GM18519 (cell line): ENCODE measurements around the gene C9orf43.

Experiments
- ATAC-seq: cut with Tn5 transposase; IDR thresholded peaks from one replicate; pipeline ENCODE4 v1.9.1; 2021; ENCODE audit warnings: mild to moderate bottlenecking, moderate library complexity; ENCODE audit not compliant: unreplicated experiment, low FRiP score

Gene C9orf43

DNA sequence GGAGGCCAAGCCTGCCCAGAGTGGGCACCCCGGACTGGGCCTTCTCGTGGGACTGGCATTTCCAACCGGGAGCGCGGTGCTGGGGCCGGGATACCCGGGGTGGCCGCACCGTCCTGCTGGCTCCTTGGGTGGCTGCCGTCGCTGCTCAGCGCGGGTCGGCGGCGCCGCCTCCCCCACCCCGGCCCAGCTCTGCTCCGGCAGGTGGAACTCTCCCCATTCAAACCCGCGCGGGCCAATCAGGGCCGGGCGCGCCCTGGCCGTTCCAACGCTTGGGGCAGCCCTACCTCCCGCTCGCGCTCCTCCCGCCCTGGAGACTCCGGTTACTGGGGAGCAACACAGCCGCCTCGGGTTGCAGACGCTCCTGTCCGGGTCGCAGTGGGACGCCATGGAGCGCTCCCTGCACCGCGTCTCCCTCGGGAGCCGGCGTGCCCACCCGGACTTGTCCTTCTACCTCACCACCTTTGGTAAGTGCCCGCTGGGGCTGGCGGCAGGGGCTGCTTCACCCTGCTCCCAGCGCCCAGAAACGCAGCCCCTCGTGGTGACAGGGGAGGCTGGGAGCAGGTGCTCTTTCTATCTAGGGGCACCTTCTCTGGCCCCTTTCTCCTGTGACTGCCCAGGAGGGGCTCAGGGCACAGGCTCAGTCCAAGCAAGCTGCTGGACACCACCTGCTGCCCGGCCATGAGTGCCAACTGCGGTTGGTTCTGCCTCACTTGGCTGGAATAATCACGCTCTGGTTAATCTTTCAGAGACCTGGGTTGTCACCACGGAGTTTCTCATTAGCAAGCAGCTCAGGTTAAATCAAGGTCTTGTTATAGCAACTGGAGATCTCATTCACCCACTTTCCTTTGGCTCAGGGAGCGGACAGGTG, 53.1 kb downstream of the C9orf43 start, which contains the start of gene RGS3:
TSS of gene RGS3 (plus strand) at position 310 of the 868 bp plus-strand sequence. CDS start at position 386, 76 bp downstream.
- ATAC-seq, result no peak

DNA sequence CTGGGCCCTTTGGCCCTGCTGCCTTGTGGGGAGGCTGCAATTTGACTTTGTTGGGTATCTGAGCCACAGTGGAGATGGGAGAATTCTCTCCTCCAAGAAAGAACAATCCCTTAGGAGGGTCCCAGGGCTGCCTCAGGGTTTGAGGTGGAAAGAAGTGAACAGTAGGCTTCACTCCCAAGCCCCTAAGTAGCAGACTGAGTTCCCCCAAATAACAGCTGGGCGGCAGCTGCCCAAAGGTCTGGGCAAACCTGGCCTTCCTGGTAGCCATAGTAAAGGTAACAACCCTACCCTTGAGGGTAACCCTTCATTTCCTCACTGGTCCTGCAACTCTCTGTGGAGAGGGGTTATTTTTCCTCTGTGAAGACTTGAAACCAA, 53.7 kb downstream of the C9orf43 start:
- ATAC-seq, result no peak

DNA sequence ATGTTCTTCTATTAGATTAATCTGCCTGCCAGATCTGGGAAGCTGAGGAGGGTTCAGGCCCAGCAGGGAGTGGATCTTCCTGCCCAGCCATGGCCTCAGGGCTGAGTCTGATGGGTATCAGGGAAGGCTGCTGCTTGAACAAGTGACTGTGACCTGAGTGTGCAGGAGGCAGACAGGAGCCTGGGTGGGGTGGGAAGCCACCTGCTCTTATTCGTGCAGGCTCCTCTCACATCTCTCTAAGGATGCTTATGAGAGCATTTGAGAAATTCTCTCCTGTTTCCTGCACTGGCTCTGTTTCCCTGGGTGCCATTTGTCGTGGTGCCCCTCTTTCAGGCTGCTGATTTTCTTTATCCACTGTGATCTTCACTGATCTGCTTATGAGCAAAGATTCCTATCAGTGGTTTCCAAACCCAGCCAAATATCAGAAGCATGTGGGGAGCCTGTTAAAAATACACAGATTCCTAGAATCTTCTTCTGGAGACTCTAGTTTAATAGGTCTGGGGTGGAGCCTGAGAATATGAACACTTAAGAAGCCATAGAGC, 55.1 kb downstream of the C9orf43 start:
- ATAC-seq, result no peak

DNA sequence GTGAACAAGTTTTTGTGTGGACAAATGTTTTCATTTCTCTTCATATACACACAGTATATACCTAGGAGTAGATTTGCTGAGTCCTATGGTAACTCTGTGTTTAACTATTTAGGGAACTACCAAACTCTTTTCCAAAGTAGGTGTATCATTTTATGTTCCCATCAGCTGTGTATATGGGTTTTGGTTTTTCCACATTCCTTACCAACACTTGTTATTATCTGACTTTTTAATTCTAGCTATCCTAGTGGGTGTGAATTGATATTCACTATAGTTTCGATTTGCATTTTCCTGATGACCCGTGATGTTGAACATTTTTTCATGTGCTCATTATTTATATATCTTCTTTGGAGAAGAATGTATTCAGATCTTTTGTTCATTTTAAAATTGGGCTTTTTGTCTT, 56.6 kb downstream of the C9orf43 start:
- no peak for ATAC-seq

DNA sequence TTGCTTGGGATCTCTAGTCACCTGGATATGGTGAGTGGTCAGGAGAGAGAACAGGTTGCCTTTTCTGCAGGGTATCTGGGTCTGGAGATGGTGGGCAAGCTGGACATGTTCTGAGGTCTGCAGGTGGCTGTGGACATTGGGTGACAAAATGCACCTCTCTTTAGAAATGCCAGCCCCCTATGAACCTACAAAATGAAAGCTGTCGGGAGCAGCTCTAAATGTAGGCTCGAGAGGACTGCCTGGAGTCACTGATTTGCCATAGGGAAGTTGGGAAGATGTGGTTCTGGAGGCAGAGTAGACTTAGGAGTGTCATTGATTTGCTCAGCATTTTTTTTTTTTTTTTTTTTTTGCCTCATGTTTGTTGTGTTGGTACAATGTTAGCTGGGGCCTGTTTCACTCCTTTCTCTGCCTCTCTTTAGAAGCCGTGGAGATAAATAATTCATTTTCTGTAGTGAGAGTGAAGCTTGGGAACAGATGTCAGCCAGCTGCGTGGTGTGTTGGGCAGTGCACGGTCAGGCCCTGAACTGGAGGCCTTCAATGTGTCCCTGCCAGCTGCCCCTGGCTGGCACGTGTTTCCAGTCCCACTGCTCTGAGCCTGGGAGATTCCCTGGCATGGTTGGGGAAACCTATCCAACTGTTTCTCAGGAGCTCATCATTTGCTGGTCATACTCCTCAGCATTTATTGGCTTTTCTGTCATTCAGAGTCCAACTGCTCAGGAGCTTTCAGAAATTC, 58.3 kb downstream of the C9orf43 start:
- no peak for ATAC-seq

DNA sequence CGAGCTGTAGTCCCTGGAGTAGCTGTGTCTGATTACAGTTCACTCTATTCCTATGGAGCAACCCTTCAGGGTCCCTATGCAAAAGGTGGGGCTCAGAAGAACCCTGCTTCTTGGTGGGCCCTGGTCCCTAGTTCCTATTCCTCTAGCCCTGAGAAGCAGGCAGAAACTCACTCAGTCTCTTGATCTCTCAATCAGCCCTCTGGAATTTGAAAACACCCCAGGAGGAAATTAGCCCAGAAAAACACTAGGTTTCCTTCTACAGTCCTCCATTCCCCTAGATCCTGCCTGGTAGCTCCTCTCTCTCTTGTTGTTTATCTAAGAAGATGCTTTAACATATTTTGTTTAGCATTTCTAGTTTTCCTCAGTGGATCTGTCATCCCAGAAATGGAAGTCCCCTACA, 60.6 kb downstream of the C9orf43 start:
- no peak for ATAC-seq

DNA sequence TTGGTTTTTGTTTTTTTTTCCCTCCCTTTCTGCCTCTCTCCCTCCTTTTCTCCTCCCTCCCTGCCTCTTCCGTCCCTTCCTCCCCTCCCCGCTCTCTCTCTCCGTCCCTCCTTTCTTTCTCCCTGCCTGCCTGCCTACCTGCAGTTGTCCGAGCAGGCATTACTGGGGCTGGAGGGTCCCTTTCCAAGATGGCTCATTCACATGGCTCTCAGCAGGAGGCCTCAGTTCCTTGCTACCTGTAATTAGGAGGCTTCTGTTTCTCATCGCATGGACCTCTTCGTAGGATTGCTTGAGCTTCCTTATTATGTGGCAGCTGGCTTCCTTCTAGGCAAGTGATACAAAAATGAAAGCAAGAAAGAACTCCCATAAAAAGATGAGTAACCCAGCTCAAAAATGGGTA, 61.0 kb downstream of the C9orf43 start:
- ATAC-seq, result no peak

DNA sequence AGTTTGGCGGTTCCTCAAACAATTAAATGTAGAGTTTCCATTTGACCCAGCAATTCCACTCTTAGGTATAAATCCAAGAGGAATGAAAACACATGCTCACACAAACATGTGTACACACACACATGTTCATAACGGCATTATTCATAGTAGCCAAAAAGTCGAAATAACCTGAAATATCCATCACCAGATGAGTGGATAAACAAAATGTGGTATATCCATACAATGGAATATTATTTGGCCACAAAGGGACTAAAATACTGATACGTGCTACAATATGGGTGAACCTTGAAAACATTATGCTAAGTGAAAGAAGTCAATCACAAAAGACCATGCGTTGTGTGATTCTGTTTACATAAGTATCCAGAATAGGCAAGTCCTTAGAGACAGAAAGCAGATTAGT, 61.7 kb downstream of the C9orf43 start:
- ATAC-seq, result no peak

DNA sequence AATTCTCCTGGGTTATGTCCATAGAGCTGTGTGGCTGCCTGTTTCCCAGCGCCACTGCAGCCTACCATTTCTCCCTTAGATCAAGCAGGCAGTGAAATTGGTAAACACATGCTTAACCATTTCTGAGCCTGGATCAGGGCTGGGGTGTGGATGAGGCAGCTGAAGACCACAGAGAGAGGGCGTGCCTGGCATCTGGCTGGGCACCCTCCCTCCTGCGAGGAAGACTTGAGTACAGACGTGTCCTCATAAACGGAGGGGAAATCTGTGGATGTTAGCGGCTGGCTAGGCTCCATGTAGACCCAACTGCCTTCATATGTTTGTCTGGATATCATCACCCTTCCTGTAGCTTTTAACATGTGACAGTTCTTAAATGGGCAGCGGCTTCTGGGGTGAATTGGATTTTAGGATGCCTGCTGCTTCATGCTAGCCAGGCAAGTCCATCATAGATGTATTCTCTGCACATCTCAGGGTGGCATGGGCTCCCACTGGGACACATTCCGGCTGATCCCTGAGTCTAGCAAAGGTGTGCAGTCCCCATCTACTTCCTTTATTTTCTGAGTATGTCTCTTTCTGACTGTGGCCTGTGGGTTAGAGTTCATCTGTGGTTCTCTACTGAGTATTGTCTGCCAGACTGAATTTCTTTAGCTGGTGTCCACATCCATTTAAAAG, 63.9 kb downstream of the C9orf43 start:
- no peak for ATAC-seq

DNA sequence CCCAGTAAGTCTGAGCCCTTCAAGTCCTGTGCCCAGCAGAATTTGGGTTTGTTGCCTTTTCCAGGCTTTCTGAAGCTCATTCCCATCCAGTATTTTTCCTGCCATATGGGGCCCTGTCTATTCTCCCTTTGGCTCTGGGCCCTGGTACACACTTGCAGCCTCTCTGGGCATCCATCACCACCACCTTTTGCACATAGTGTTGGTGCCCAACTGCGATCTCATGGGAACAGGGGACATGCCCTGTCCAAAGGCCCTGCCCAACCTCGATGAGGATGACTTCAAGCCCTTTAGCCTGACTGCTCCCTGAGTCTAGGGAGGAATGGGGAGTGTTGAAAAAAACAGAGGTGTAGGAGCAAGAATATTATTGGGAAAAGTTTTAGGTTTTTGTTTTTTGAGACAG, 64.5 kb downstream of the C9orf43 start:
- no peak for ATAC-seq

DNA sequence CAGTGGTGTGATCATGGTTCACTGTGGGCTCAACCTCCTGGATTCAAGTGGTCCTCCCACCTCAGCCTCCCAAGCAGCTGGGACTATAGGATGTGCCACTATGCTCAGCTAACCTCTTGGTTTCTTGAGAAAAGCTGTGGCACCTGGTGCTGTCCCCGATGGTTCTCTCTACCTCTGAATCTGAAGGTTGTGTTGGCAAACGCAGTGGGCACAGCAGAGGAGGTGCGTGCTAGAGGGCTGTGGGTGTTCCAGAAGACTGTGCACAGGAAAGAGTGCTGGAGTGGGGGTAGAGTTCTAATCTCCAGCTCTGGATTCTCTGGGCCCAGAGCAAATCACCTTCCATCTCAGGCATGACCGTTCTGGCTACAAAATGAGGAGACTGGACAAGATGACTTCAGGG, 65.4 kb downstream of the C9orf43 start:
- no peak for ATAC-seq

DNA sequence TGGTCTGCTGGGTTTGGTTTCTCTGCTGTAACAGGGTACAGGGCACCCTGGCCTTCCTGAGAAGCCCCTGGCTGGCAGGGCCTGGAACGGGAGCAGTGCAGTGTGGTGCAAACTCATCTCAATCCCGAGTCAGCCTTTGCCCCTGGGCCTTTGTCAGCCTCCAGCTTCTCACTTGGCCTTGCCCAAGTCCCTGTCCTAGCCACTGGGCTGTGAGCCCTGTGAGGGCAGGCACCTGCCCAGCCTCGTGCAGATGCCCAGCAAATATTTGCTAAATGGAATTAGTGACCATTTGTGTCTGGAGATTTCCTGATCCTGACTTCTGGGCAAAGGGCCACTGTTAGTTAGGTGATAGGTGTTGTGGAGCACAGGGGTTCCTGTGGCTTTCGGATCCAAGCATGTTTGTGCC, 66.0 kb downstream of the C9orf43 start:
- ATAC-seq, result no peak

DNA sequence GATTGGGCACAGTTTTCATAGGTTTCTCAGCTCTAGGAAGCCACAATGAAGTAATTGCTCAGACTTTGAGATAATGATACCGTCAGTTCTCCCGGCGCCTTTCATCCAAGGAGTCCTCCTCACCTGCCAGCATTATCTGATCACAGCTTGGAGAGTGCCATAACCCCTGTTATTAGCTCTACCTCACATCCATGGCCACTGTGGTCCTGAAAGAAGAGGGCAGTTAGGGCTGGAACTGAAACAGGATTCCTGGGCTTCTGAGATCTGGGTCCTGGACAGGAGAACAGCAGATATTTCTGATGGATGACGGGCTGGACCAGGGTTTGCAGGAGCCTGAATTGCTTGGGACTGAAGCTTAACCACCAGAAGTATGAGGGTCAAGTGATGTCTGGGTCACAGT, 66.5 kb downstream of the C9orf43 start:
- no peak for ATAC-seq

DNA sequence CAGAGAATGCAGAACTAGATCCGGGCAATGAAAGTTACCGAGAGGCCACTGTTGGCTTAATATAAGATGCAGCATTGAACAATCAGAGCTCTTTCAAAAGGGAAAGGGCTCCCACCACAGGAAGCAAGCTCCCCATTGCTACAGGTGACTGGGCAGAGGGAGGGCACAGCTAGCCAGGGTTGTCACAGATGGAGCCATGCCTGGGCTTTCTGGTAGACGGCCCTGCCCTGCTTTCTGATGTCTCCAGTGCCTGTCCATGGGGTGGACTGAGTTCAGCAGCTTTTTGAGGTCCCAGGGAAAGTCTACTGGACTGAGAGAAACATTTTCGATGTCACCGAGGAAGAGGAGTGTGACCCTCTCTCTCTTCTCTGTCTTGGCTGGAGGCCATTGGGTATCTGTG, 67.1 kb downstream of the C9orf43 start:
- no peak for ATAC-seq

DNA sequence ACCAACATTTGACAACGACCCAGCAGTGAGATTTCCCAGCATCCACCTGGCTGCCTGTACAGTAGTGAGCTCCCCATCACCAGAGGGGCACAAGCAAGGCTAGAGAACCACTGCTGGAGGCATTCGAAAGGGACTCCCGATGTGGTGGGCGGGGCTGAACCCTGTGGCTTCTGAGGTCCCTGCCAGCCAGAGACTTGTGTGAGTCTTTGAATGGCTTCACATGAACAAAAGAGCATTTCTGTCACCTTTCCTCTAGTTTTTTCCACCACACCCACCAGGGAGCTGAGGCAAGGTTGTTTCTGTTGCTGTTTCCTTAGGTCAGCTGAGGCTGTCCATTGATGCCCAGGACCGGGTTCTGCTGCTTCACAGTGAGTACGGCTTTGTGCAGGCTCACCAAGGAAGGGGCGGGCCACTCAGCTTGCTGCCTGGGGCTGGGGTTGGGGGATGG, 68.7 kb downstream of the C9orf43 start:
- no peak for ATAC-seq
